Spleen (tissue), 7 donors: Measurements from ENCODE around the gene SMARCAD1.

Experiments used
- CTCF ChIP-seq, 11 experiments: fragments of 200-600 bp in 7 of 11; fragments of 450-650 bp in 4 of 11; sonication (generic) in 4 of 11; IDR thresholded peaks in 8 of 11; conservative IDR thresholded peaks in 3 of 11; 1 replicate in 7 of 11; 2 replicates in 4 of 11; pipeline versions ENCODE4 v1.4.0 to v1.8.0; 2016 to 2021; ENCODE audit warnings: antibody characterized with exemption in 11 of 11, inconsistent platforms in 4 of 11, mild to moderate bottlenecking in 1 of 11
- POLR2A ChIP-seq, 3 donors: fragments of 450-650 bp; IDR thresholded peaks; one replicate each; pipeline ENCODE4 v1.5.1; 2017; ENCODE audit warnings: antibody characterized with exemption in 3 of 3, mild to moderate bottlenecking in 1 of 3
- donor health status: DM: no; HTN: no; CAD: no; lungs with moderate emphysema.
- donor health status: DM: no; HTN: no; CAD: no.
- donor health status: DM: no; HTN: no; CAD: no.

- TF ChIP-seq POLR2A (IDR thresholded peaks at IDR 0.05) (no peak), CTCF (IDR thresholded peaks at IDR 0.05 in 8 of 11, conservative IDR thresholded peaks at IDR 0.05 in 3 of 11) (no peak)
Measured at GRCh38 chr4:94251094-94251493, 43.4 kb downstream of the SMARCAD1 start.
